HL-60/S4 treated with phorbol 12-myristate 13-acetate at 8.2 ng/mL for 4 days and 3 days (cell line): ENCODE measurements around the gene TMEM50A.
"Not testable (repeated sequence)": the region's sequence is repeated elsewhere in the genome, so short reads cannot be mapped to it uniquely, and the experiment has no call there.

Experiments
- in situ Hi-C: fragments of 300-500 bp; cut with MboI; formaldehyde crosslinking; loops from 2 replicates; pipeline ENCODE4 v1.15.0; 2022; ENCODE audit warnings: low sequenced_read_pairs

The TMEM50A gene

DNA sequence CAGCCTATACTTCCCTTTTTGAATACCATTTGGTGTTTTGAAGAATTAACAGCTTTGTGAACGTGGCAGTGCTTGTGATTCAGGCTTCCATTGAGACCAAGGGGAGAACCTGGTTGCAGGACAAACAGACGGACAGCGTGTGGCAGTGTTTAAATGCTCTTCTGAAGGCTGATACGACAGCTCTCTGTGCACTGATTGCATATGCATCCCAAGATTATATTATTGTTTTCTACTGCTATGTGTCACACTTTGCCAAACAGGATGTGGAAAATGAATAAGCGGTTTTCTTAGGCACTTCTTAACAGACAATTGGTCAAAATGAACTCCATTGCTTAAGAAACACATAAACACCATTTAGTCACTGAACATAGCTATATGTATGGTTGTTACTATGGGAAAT, 8.2 kb upstream of the TMEM50A start:
- in situ Hi-C loops: not testable (repeated sequence)

DNA sequence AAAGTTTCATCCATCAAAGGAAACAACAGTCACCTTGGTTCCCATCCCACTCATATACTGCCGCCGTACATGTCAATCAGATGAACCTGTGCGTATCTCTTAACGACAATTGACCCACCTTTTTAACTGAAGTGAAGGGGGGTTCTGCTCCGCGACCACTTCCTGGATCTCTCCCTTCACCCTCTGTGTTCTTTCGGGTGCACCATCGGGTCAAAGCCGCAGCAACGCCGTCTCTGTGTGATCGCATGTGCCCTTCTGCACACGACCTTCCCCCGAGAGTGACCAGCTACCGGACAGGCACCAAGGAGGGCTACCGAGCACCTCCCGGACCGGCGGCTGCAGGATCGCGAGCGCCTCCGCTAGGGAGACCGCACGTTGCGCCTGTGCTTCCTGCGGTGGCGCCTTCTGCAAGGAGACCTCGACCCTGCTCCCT, 1.2 kb upstream of the TMEM50A start:
- in situ Hi-C loops: not testable (repeated sequence)

DNA sequence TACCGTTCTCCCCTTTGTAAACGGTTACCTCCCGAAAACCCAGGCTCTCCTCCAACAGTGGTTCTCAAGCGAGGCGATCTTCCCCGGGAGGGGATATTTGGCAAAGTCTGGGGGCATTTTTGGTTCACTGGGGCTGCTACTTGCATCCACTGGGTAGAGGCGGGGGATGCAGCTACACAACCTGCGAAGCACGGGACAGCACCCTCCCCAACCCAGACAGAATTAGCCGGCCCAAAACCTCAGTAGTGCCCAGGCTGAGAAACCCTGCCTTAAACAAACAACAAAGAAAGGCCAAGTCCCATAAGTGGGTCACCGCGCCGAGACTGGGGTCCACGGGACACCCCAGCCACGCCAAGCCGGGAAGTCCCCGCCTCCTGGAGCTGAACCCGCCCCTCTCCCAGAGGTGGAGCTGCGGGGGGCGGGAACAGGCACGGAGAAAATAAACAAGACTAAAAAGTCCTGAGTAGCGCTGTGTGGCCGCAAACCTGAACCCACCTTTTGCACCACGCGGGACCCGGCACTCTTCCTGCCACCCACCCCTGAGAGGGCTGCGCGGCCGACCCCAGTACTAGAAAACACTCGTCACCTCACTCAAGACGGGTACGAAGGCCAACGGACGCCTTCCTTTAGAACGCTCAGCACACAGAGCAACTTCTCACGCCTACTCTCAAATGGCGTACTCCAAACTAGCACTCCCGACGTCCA, 499 bp upstream of the TMEM50A start:
- in situ Hi-C loops: not testable (repeated sequence)

DNA sequence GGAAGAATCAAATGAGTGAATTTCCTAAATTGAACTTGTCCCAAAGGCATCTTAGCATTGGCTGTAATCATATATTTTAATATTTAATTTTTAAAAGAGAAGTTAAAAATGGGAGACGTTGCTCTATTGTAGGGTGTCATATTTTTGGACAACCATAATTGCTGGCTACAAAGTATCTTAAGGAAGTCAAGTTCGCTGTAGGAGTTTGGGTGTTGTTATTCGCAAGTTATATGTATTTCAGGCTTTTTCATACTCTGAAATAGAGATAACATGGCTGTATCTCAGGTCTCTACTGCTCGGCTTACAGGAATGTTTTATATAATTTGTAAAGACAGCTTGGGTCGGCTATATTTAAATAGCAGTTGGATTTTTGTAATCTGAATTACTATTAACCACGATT, 852 bp downstream of the TMEM50A start:
- in situ Hi-C loops: no loop called here

DNA sequence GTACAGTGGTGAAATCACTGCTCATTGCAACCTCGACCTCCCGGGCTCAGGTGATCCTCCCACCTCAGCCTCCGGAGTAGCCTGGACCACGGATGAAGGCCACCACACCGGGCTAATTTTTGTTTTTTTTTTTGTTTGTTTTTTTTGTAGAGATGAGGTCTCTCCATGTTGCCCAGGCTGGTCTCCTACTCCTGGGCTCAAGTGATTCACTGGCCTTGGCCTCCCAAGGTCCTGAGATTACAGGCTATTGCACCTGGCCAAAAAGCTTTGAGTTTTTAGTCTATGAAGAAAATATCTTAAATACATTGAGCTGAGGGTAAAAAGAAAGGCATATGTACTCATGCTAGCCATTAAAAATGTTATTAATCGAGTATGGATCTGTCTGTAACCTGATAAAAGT, 3.6 kb downstream of the TMEM50A start:
- in situ Hi-C loops: no loop called here

DNA sequence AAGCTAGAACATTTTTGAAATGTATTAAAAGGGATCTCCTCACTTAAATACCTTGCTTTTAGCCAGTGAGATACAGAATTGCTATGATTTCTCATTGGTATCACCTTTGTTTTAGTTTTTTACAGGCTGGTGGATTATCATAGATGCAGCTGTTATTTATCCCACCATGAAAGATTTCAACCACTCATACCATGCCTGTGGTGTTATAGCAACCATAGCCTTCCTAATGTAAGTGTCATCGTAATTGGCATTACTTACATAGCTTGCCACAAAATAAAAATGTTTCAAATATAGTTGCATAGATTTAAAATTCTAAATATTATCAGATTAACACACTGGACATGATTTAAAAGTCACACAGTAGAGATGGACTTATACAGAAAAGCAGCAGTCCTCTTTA, 4.7 kb downstream of the TMEM50A start:
- in situ Hi-C loops: no loop called here

DNA sequence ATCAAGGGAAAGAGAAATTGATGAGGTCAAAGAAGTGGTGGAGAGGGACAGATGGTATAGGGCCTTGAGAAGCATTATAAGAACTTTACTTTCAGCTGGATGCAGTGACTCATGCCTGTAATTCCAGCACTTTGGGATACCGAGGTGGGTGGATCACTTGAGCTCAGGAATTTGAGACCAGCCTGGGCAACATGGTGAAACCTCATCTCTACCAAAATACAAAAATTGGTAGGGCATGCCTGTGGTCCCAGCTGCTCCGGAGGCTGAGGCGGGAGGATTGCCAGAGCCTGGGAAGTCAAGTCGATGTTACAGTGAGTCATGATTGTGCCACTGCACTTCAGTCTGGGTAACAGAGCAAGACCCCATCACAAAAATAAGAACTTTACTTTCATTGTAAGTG, 5.7 kb downstream of the TMEM50A start:
- in situ Hi-C loops: no loop called here

DNA sequence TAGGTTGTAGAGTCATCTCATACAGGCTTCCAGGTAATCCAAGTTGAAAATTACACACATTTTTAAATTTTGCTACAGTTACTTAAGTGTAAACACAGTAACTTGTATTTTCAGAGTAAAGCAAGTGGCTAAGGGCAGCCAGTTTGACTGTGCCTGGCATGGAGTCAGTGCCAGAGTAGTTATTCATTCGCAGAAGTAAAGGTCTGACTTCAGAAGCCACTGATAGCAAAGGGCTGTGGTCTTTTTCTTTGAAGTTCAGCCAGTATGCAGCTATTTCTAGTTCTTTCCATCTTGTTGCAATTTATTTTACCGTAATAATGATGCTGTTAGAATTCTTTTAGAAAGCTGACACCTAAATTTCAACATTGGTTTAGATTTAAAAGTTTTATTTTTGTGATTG, 9.4 kb downstream of the TMEM50A start:
- in situ Hi-C loops: no loop called here

DNA sequence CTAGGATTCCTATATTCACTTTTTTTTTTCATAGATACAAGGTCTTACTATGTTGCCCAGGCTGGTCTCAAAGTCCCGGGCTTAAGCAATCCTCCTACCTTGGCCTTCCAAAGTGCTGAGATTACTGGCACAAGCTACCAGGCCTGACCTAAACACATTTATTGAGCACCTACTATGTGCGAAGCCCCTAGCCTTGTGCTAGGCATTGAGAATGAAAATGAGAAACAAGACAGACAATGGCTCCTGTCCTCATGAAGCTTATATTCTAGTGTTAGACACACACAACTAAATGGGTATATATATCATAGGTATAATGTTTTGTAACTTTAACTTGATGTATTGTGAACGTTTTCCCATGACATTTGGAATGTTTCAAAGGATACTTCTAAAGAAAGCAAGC, 11.5 kb downstream of the TMEM50A start:
- in situ Hi-C loops: no loop called here

DNA sequence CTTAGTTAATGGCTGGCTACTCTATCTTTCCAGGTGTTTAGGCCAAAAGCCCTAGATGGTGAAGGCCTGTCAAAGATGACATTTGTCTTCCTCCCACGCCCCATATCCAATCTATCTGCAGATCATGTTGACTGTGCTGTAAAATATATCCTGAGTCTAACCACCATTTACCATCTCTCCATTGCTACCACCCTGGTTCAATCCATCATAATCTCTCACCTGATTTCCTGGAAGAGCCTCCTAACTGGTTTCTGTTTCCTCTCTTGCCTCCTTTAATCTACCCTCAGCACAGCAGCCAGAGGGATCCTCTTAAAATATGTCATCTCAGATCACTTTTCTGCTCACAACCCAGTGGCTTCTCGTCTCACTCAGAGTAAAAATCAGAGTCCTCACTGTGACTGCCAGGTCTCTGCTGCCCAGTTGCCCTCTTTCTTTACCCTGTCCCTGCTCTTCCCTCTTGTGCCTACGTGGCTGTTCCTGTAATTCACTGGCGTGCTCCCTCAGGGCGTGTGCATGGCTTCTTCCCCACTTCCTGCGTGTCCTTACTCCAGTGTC, 17.8 kb downstream of the TMEM50A start:
- in situ Hi-C loops: no loop called here

DNA sequence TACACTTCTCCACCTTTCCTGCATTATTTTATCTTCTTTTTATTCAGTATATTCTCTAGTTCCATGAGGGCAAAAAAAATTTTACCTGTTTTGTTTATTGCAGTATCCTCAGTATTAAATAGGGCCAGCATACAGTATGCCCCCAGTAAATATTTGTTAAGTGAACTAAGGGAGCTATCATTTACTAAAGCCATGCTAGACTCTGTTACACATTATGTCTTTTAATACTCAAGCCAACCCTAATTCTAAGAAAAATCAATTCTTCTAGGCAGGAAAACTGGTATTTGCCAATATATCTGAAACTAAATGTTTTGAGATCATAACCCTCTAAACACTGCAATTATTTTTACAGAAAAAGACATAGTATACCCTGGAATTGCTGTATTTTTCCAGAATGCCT, 18.3 kb downstream of the TMEM50A start:
- in situ Hi-C loops: no loop called here

DNA sequence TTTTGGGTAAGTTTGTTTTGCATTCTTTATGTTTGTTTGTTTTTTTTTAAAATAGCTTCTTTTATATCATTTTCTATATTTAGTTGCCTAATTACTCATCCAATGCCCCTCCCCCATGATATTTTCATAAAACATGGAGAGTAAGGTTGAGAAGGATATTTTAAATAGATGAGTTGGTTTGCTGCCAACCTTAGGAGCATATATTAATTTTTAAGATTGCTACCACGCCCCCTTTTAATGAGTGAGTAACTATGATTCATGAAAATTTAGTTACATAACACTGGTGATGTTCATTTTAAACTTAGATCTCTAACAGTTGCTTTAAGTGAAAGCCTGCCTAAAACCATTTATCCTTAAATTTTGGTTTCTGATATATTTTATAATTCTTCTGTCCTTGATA, 18.7 kb downstream of the TMEM50A start:
- in situ Hi-C loops: no loop called here

DNA sequence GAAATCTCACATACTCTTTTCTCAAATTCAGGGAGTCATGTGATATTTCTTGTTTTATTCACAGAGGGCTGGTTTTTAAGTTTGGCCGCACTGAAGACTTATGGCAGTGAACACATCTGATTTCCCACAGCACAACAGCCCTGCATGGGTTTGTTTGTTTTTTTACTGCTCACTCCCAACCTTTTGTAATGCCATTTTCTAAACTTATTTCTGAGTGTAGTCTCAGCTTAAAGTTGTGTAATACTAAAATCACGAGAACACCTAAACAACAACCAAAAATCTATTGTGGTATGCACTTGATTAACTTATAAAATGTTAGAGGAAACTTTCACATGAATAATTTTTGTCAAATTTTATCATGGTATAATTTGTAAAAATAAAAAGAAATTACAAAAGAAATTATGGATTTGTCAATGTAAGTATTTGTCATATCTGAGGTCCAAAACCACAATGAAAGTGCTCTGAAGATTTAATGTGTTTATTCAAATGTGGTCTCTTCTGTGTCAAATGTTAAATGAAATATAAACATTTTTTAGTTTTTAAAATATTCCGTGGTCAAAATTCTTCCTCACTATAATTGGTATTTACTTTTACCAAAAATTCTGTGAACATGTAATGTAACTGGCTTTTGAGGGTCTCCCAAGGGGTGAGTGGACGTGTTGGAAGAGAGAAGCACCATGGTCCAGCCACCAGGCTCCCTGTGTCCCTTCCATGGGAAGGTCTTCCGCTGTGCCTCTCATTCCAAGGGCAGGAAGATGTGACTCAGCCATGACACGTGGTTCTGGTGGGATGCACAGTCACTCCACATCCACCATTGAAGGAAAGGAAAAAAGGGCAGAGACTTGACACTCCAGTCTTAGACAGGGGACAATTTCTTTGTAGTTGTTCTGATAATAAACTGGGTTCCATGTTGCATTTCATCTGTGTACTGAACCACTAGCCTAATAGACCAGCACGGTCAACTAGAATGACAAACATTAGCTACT, 22.8 kb downstream of the TMEM50A start:
- in situ Hi-C loops: no loop called here

DNA sequence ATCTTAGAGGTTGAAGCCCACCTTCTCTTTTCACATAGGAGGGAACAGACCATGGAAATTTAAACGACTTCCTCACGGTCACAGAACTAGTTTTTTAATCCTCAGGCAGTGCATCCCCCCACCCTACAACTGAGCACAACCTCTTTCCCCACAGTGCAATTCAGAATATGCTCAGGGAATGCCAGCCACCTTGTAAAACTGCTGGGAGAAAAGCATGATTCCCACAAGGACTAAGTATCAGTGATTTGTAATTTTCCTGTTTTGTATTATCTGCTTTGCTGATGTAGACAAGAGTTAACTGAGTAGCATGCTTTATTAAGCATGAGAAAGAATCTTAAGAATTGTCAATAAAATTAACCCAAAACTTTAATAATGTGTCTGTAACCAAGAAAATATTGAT, 23.8 kb downstream of the TMEM50A start:
- in situ Hi-C loops: no loop called here

DNA sequence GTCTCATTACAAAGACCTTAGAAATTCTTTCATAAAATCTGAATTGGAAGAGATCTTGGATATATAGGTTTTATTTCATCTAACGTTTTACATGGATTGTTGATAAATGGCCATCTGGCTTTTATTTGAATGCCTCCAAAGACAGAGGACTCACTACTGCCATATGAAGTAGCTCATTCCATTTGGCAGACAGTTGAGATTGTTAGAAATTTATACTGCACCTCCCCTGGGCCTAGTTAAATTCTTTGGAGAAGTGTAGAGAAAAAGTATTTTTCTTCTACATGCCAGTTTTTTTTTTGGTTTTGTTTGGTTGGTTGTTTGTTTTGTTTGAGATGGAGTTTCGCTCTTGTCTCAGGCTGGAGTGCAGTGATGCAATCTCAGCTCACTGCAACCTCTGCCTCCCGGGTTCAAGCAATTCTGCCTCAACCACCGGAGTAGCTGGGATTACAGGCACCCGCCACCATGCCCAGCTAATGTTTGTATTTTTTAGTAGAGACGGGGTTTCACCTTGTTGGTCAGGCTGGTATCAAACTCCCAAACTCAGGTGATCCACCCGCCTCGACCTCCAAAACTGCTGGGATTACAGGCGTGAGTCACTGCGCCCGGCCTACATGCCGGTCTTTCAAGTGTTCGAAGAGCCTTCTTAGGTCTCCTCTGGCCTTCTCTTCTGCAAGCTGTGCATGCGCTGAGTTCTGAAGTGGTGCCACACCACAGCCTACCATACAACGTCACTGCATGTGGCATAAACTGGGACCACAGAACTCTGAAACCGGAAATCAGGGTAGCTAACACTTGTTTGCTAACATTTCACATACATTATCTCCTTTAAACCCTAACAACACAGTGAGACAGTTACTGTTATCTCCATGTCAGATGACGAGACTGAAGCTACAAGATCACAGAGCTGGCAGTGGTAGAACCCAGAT, 24.8 kb downstream of the TMEM50A start:
- in situ Hi-C loops: not testable (repeated sequence)

DNA sequence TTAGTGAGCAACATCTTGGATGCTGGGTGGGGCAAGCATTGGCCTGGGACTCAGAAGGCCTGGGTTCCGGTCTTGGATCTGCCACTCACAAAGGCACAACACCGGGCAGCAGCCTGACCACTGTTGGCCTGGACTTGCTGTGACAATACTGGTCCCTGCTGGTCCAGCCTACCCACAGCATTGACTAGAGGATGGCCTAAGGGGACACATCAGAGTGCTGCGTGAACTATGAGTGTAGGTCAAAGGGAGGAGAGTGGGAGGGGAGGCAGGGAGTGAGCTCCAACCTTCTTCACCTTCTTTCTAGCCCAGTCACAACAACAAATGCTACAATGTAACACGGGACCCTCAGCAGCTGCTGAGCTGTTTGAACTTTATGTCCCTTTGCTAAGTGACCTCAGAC, 31.1 kb downstream of the TMEM50A start:
- in situ Hi-C loops: no loop called here

DNA sequence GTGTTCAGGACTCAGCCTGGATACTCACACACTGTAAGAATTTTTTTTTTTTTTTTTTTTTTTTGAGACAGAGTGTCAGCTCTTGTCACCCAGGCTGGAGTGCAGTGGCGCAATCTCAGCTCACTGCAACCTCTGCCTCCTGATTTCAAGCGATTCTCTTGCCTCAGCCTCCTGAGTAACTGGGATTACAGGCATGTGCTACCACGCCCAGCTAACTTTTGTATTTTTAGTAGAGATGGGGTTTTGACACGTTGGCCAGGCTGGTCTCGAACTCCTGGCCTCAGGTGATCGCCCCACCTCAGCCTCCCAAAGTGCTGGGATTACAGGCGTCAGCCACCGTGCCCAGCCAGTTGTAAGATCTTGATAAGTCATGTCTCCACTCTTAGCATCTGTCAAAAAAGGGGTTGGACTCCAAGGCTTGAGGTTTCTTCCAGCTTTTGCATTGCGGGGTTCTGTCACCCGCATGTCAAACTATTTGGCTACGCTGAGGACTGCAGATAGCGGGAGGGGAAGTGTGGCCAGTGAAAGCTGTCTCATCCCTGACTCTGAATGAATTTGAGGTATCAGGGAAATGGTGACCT, 31.6 kb downstream of the TMEM50A start:
- in situ Hi-C loops: not testable (repeated sequence)

DNA sequence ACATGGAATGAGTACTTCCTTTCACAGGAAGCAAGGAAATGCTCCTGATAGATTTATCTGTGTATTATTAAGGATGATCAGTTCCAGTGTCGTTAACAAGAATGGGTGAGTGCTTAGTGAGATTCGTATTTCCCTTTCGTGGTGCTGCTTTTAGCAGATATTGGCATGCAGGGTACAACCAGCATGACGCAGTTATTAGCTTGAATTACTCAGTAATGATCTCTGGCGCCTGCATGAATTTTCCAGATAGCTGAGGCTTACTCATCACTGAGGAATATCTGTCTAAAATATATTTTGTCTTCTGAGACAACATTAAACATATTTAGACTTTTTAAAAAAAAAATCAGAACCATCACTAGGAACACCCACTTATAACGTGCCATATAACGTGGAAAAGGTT, 33.6 kb downstream of the TMEM50A start:
- in situ Hi-C loops: not testable (repeated sequence)

DNA sequence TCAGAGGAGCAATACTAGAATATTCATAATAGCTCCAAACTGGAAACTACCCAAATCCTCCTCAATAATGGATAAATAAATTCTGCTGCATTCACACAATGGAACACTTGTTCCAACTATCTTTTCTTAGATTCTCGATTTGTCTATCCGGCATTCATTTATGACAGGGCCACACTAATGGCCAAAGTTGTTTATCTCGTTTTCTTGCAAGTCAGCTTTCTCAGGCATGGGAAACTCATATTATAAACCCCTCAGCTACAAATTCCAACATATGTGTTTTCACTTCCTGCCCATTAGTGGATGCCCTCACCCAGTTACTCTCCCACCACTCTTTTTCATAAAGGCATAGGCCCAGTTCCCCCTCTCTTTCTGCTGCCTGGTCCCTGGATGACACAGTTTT, 40.2 kb downstream of the TMEM50A start:
- in situ Hi-C loops: not testable (repeated sequence)

DNA sequence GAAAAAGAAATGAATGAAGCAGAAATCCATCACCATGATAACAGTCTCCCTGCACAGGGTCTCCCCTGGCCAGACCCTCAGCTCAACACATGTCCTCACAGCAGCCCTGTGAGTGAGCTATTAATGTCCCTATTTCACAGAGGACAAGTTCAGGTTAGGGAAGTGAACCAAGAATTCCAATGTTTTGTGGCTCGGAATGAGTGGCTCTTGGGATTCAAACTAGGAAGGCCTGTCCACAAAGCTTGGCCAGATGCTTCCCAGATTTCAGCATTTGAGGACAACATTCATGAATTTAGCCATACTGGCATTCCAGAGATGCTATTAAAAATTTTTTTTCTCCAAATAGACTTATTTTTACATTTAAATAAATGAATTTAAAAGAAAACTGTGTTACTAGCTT, 44.4 kb downstream of the TMEM50A start:
- in situ Hi-C loops: not testable (repeated sequence)
